ENCODE measurements around the gene SNX32.

- TF ChIP-seq SIN3A (IDR thresholded peaks at IDR 0.05; ENCODE audit: borderline replicate concordance, insufficient read depth, low read depth, low read length), result no peak
- TF ChIP-seq, protein P1, sequence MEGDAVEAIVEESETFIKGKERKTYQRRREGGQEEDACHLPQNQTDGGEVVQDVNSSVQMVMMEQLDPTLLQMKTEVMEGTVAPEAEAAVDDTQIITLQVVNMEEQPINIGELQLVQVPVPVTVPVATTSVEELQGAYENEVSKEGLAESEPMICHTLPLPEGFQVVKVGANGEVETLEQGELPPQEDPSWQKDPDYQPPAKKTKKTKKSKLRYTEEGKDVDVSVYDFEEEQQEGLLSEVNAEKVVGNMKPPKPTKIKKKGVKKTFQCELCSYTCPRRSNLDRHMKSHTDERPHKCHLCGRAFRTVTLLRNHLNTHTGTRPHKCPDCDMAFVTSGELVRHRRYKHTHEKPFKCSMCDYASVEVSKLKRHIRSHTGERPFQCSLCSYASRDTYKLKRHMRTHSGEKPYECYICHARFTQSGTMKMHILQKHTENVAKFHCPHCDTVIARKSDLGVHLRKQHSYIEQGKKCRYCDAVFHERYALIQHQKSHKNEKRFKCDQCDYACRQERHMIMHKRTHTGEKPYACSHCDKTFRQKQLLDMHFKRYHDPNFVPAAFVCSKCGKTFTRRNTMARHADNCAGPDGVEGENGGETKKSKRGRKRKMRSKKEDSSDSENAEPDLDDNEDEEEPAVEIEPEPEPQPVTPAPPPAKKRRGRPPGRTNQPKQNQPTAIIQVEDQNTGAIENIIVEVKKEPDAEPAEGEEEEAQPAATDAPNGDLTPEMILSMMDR (IDR thresholded peaks at IDR 0.05), result no peak
- no peak for TF ChIP-seq POLR2AphosphoS5 (IDR thresholded peaks at IDR 0.05; ENCODE audit: low read depth, low read length)
- no peak for TF ChIP-seq REST (IDR thresholded peaks at IDR 0.05; ENCODE audit: insufficient read depth in 1 of 2, low read depth in 2 of 2, low read length in 1 of 2)
Observed at GRCh38 chr11:65798882-65799281, 34.9 kb upstream of the SNX32 start.

All from Panc1 (cell line).